ELF-1 (cell line): Measurements from ENCODE around the gene IL18.
"Not testable (repeated sequence)": the region's sequence is repeated elsewhere in the genome, so short reads cannot be mapped to it uniquely, and the experiment has no call there.

ENCODE experiments used
- DNase-seq: peaks from one replicate; pipeline ENCODE4 v3.0.0-alpha.2; 2016; ENCODE audit warnings: low read depth, low spot score

The IL18 gene

DNA sequence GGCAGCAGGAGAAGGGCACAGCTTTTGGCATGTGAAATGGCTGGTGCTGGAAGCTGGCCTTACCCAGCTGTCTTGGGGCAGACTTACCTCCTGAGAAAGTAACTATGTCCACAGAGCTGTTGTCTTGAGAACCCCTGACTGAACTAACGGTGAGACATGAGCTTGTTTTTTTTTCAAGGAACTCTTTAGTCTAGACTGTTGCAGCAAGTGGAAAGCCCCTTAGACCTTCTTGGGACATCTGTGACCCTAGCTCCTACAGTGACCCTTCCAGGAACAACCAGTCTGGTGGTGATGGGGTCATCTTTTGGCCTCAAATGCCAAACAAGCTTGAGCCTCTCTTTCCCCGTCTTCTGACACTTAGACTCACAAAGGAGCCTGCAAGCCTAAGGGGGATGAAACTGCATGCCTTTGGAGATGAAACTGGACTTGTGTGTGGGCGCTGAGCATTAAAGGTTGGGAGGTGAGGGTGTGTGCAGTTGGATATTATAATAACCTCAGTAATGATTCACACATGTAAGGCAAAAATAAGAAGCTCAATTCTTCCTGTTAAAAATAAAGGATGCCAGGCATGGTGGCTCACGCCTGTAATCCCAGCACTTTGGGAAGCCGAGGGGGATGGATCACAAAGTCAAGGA is 41.8 kb downstream of the IL18 start:
- no peak for DNase-seq

DNA sequence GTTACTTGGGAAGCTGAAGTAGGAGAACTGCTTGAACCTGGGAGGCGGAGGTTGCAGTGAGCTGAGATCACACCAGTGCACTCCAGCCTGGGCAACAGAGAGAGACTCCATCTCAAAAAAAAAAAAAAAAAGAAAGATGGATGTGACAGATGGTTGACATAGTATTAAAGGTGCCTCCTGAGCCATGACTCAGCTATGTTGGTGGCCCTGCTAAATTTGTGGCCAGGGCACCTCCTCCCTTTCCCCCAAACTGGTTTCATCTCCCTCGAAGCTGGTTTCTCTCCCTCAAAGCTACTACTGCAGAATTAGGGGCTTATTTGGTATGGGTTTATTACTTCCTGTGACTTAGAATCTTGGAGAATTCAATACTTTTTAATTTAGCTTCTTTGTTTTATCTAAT is 45.7 kb downstream of the IL18 start:
- no peak for DNase-seq

DNA sequence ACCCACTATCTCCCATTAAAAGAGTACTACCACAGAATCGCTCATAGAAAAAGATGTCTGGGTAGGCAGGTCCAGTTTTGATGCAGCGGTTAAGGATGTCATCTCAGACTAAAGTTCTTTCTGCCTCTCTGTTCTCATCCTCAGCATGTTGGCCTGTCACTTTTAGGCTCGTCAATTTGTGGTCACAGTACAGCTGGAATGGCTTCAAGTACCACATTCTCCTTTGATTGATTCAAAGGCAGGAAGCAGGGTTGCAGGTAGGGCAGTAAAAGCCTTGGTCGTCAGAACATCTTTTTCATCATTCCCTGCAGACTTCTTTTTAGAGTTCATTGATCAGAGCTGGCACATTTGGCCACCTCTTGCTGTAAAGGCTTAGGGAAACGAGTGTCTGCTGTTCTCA is 48.5 kb downstream of the IL18 start:
- DNase-seq, result no peak

DNA sequence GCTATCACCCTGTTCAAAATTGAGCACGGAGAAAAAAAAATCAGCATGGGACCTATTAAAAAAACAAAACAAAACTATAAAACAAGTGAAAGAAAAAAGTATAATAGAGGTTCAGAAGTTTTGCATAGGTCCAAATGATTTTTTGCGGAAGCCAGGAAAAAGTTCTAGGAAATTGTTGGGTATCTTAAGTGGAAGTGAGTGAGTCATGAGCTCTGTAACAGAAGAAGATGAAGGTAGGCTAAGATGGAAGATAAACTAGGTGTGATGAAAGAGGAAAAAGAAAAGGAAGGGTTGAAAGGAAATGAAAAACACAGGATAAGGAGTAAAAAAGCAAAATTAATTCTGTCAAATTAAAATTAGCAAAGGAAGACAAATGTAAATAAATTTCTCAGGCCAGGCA is 49.4 kb downstream of the IL18 start:
- no peak for DNase-seq

DNA sequence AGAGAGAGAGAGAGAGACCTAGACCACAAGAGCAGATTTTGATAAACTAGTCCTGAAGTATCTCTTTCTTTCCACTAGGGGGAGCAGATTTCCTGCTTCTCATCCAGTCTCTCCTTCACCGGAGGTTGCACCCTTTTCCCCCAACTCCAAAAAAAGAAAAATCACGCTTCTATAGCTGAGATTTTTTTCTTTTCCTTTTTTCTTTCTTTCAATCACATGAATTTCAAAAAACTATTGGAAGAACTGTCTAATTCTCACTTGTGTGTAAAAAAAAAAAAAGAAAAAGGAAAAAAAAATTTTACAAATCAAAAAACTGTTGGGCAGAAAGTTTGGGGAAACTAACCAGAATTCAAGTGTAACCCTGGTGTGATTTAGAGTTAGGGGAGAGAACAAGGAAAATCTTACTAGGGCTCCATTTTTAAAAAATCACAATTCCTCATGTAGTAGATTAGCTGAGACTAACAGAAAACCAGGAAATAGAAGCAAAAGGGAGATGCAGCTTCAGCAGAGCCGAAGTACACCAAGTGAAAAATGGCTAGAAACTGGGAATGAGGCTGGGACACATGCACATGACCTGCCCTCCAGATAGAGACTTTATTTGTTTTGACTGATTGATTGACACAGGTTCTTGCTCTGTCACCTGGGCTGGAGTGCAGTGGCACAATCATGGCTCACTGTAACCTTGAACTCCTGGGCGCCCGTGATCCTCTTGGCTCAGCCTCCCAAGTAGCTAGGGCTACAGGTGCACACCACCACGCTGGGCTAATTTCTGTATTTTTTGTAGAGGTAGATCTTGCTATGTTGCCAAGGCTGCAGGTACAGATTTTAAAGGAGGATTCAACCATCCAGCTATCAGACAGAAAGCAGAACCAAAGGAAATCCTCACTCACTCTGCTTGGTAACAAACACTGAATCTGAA is 50.1 kb downstream of the IL18 start:
- peak; percentile 20 for DNase-seq

DNA sequence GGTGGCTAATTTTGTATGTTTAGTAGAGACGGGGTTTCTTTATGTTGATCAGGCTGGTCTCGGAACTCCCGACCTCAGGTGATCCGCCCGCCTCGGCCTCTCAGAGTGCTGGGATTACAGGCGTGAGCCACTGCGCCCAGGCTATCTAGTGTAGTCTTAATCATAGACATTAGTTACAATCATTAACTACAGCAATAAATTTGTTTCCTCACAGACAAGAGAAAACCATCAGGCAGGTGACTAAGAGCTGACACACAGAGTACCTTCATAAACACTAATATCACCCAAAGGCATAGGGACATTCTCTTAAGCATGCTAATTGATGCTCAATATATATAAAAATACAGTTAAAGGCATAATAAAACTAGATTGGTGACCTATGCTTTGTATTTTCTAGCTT is 57.8 kb downstream of the IL18 start:
- no peak for DNase-seq

DNA sequence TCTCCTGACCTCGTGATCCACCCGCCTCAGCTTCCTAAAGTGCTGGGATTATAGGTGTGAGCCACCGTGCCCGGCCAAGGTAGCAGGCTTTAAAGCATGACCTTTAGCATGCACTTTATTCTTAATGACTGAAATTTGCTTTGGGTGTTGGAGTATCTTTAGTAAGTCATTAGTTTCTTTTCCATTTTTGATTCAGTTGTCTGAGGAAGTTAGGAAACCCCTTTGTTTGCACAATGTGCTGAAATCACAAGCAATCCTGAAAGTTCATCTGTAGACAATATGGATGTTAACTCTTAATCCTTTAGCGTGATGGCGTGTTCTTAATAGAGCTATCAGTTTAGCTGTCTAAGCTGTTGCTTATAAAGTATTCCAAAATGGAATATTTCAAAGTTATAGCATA is 60.4 kb downstream of the IL18 start:
- no peak for DNase-seq

DNA sequence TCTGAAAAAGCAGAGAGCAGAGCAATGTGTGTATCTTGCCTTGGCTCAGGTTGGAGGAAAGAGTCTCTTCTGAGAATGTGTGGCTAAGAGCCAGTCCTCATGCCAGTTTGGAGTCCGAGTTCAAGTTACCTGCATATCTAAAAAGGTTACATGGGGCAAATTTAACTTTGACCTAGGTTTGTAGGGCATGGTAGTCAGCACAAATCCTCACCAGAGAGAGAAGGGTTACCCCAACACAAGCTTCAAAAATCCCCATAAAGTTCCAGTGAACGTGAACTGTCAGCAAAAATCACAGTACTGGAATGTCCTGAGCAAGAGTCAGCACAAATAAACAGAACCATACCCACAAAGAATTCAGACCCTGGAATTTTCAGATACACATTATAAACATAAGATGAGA is 63.4 kb downstream of the IL18 start:
- no peak for DNase-seq

DNA sequence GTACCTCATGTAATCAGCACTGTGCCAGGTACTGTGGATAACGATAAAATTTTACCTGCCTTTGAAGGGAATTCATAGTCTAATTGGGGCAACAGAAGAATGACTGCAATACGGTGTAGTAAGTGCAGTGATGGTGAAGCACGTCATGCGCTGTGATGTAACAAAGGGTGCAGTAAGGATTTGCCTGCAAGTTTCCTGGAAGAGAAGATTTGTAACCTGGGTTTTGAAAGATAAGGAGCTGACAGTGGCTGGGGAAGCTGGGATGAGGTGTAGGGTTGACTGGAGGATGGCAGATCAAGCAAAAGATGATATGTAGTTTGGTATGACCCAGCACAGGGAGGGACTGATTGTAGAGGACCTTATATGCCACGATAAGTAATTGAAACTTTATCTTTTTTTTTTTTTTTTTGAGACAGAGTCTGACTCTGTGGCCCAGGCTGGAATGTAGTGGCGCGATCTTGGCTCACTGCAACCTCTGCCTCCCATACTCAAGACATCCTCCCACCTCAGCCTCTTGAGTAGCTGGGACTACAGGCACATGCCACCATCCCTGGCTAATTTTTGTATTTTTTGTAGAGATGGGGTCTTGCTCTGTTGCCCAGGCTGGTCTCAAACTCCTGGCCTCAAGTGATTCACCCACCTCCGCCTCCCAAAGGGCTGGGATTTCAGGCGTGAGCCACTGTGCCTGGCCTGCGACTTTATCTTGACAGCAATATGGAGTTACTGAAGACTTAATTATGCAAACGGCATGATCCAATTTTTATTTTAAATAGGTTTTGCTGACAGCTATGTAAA is 66.0 kb downstream of the IL18 start:
- no peak for DNase-seq

DNA sequence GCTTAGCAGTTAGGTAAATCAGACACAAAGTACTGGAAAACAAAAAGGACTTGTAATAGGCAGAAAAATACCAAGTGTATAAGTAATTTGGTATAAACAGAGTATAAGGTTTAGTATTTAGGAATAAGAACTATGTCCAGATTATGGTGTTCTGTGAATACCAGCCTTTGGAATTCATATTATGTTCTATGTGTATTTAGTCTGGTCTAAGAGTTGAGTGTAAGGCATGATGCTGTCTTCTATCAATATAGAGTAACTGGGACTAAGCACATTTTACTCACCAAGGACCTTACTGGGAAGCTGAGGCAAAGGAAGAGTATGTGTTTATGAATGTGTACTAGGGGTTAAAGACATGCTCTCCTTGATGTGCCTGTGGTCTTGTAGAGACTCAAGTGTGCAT is 67.7 kb downstream of the IL18 start:
- DNase-seq, result no peak

DNA sequence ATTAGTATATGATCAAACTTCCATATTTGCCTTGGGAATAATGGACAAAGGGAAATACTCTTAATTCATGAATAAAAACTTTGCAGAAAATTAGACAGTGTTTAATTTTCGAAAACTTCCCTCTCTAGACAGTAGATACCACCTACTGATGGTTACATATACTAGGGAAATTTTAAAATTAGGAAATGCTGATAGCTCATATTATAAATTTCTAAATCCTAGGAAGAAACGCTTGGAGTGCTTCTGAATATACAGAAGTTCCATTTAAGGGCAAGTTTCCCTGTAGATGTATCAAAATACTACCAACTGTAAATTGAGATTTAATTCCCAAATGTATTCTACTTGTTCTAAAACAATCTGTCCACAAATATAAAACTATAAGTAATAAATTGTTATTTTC is 68.6 kb downstream of the IL18 start:
- not testable (repeated sequence) for DNase-seq
